K562 (cell line): Measurements from ENCODE around the gene SSU72. TPM values are rescaled to one million over a fixed set of nuclear protein-coding genes. Genes with fewer than 3 reads are reported as not detected.
"Not testable (repeated sequence)": the region's sequence is repeated elsewhere in the genome, so short reads cannot be mapped to it uniquely, and the experiment has no call there.

ENCODE experiments used
- ATAC-seq: fragments of 200-7000 bp; cut with Tn5 transposase; 3 replicates; pipeline ENCODE4 v1.9.1; 2020; ENCODE audit warnings: moderate library complexity
- BruUV-seq: library from RNA; stranded (reverse); fragments of 400-500 nt; replicated peaks from 2 replicates; lab custom pipeline; 2021; lab: Mats Ljungman, UMichigan
- CTCF ChIA-PET: fragments of 300-600 bp; formaldehyde crosslinking; extraction: SDS; loops from one replicate; lab custom pipeline; 2021; ENCODE audit warnings: low intra/inter-chr PET ratio; lab: Yijun Ruan, JAX
- POLR2A ChIA-PET: fragments of 300-600, 350-650 bp; sonication (Branson Sonifier 250); formaldehyde crosslinking; extraction: SDS; loops from one replicate; lab custom pipeline; 2021; ENCODE audit warnings: antibody characterized with exemption, inconsistent platforms; lab: Yijun Ruan, JAX
- DNase-seq, 4 experiments: peaks; one replicate each; pipeline versions ENCODE4 v3.0.0 to v3.0.0-alpha.2; 2011 to 2018; ENCODE audit warnings: low spot score in 3 of 4, mixed read lengths in 3 of 4; ENCODE audit errors: extremely low read depth in 1 of 4
- FAIRE-seq: peaks from 2 replicates; lab custom pipeline; 2011; peaks lifted over from hg19 to GRCh38; lab: Jason Lieb, UNC
- H2AFZ ChIP-seq: 2 replicates; pipeline ENCODE4 v1.6.0; 2011; ENCODE audit warnings: low read depth, low read length, control low read depth, inconsistent platforms
- H3K27ac ChIP-seq: fragments of 200-600 bp; 3 replicates; pipeline ENCODE4 v1.8.0; 2011; ENCODE audit warnings: low read depth, mild to moderate bottlenecking, control low read depth, inconsistent platforms, low read length, moderate library complexity, mixed read lengths; ENCODE audit errors: extremely low read depth
- H3K27me3 ChIP-seq, 2 experiments: fragments of 300-600 bp in 1 of 2; 2 replicates in 1 of 2; 3 replicates in 1 of 2; pipeline versions ENCODE4 v1.6.0 to v1.8.0; 2011; ENCODE audit warnings: inconsistent platforms in 2 of 2, low read length in 2 of 2, mild to moderate bottlenecking in 1 of 2, mixed read lengths in 1 of 2, moderate library complexity in 1 of 2; ENCODE audit not compliant: control insufficient read depth in 2 of 2, insufficient read depth in 2 of 2
- H3K36me3 ChIP-seq: fragments of 300-600 bp; 3 replicates; pipeline ENCODE4 v1.8.0; 2011; ENCODE audit warnings: mild to moderate bottlenecking, low read length, inconsistent platforms; ENCODE audit not compliant: control insufficient read depth, insufficient read depth
- H3K4me1 ChIP-seq, 2 experiments: fragments of 200-600 bp in 1 of 2; replicated peaks in 1 of 2; 2 replicates in 1 of 2; 3 replicates in 1 of 2; pipeline versions ENCODE4 v1.5.1 to v1.8.0; 2011; ENCODE audit warnings: inconsistent platforms in 2 of 2, low read length in 2 of 2, mild to moderate bottlenecking in 1 of 2, mixed read lengths in 1 of 2, moderate library complexity in 1 of 2; ENCODE audit not compliant: control insufficient read depth in 2 of 2, insufficient read depth in 2 of 2
- H3K4me2 ChIP-seq: 2 replicates; pipeline ENCODE4 v1.6.1; 2011; ENCODE audit warnings: low read length, control low read depth, inconsistent platforms, mixed read lengths; ENCODE audit not compliant: insufficient read depth
- H3K4me3 ChIP-seq: fragments of 200-600 bp; sonication (generic), shearing (Covaris generic); 2 replicates; pipeline ENCODE4 v1.5.1; 2016; ENCODE audit warnings: control low read depth, inconsistent platforms
- H3K79me2 ChIP-seq: fragments of 200-600 bp; 3 replicates; pipeline ENCODE4 v1.8.0; 2011; ENCODE audit warnings: low read length, inconsistent platforms; ENCODE audit not compliant: control insufficient read depth, insufficient read depth
- H3K9ac ChIP-seq, 2 experiments: 2 replicates each; pipeline versions ENCODE4 v1.6.0 to v1.6.1; 2011; ENCODE audit warnings: low read depth in 2 of 2, low read length in 2 of 2, control low read depth in 1 of 2, inconsistent platforms in 1 of 2, mild to moderate bottlenecking in 1 of 2, mixed read lengths in 1 of 2; ENCODE audit not compliant: insufficient read depth in 1 of 2
- H3K9me1 ChIP-seq: one replicate; pipeline ENCODE4 v1.6.0; 2011; ENCODE audit warnings: inconsistent platforms, mild to moderate bottlenecking, low read length, moderate library complexity; ENCODE audit not compliant: control insufficient read depth, insufficient read depth
- H3K9me3 ChIP-seq: replicated peaks from 2 replicates; pipeline ENCODE4 v1.5.1; 2011; ENCODE audit warnings: low read depth, low read length, inconsistent platforms; ENCODE audit not compliant: control insufficient read depth, insufficient read depth
- H4K20me1 ChIP-seq: replicated peaks from 2 replicates; pipeline ENCODE4 v1.6.1; 2011; ENCODE audit warnings: low read length, inconsistent platforms, mixed read lengths; ENCODE audit not compliant: control insufficient read depth, insufficient read depth
- CREB3 ChIP-seq: fragments of 450-650 bp; conservative IDR thresholded peaks from 2 replicates; pipeline ENCODE4 v1.6.1; 2016; ENCODE audit warnings: missing genetic modification characterization, low read depth, mild to moderate bottlenecking, missing compliant biosample characterization, moderate library complexity
- RBFOX2 ChIP-seq: fragments of 200-400 bp; formaldehyde crosslinking; IDR thresholded peaks from 2 replicates; pipeline ENCODE4 v1.6.1; 2017; ENCODE audit warnings: low read depth, mild to moderate bottlenecking, low read length, moderate library complexity
- TFAP4 ChIP-seq: sonication (generic); formaldehyde crosslinking; IDR thresholded peaks from 2 replicates; pipeline ENCODE4 v1.8.0; 2022; ENCODE audit warnings: missing genetic modification reagents, mild to moderate bottlenecking, moderate library complexity, borderline replicate concordance
- ZNF609 ChIP-seq: sonication (generic); formaldehyde crosslinking; IDR thresholded peaks from 2 replicates; pipeline ENCODE4 v1.8.1; 2023; ENCODE audit warnings: missing genetic modification reagents, mild to moderate bottlenecking, borderline replicate concordance
- ZNF699 ChIP-seq: fragments of 250-450 bp; sonication (Bioruptor Pico); IDR thresholded peaks from 2 replicates; pipeline ENCODE4 v1.8.0; 2021; ENCODE audit warnings: mild to moderate bottlenecking, moderate library complexity; ENCODE audit not compliant: insufficient replicate concordance
- WGBS: fragments of 100-300 bp; shearing (Covaris generic); methylation state at CpG from one replicate; pipeline ENCODE4 v1.1.6; 2016; ENCODE audit warnings: low coverage, mixed read lengths; ENCODE audit not compliant: insufficient coverage; ENCODE audit errors: missing lambda C conversion rate; 5-methylcytosine and 5-hydroxymethylcytosine counted together
- in situ Hi-C: fragments of 300-500 bp; cut with MboI; formaldehyde crosslinking; loops from 4 replicates; pipeline ENCODE4 v1.15.0; 2018; ENCODE audit warnings: inconsistent platforms, mixed read lengths
- intact Hi-C: fragments of 100-400 bp; cut with micrococcal nuclease; formaldehyde crosslinking; loops from 2 replicates; pipeline ENCODE4 v1.14.2; 2022
- polyA plus RNA-seq, 8 experiments: library from polyadenylated mRNA; depleted of rRNA in 4 of 8; stranded (reverse) in 5 of 8; unstranded in 3 of 8; fragments of >200 nt; fragmentation: Nextera tagmentation in 2 of 8; fragmentation: Illumina TruSeq in 1 of 8; extraction: Ambion mirVana in 2 of 8; extraction: Trizol in 1 of 8; gene quantifications; 2 replicates each; pipeline versions ENCODE4 v1.2.1 to v1.2.3, GENCODE V29; 2011 to 2014; ENCODE audit warnings: inconsistent platforms in 1 of 8, missing spikeins in 1 of 8
- total RNA-seq, 7 experiments: library from RNA; depleted of rRNA in 6 of 7; stranded (reverse); fragments of >200 nt in 6 of 7; fragmentation: Illumina TruSeq in 2 of 7; extraction: Trizol in 2 of 7; gene quantifications; 2 replicates each; pipeline versions ENCODE4 v1.2.1 to v1.2.3, GENCODE V29; 2011 to 2021; ENCODE audit warnings: low replicate concordance in 1 of 7

Gene SSU72
- total and polyA plus RNA-seq, 9 of the 15 experiments (the other 6 are each of a cell fraction or from before 2014, with no cell fraction given): 70.8 to 201 (median 94.6) TPM

DNA sequence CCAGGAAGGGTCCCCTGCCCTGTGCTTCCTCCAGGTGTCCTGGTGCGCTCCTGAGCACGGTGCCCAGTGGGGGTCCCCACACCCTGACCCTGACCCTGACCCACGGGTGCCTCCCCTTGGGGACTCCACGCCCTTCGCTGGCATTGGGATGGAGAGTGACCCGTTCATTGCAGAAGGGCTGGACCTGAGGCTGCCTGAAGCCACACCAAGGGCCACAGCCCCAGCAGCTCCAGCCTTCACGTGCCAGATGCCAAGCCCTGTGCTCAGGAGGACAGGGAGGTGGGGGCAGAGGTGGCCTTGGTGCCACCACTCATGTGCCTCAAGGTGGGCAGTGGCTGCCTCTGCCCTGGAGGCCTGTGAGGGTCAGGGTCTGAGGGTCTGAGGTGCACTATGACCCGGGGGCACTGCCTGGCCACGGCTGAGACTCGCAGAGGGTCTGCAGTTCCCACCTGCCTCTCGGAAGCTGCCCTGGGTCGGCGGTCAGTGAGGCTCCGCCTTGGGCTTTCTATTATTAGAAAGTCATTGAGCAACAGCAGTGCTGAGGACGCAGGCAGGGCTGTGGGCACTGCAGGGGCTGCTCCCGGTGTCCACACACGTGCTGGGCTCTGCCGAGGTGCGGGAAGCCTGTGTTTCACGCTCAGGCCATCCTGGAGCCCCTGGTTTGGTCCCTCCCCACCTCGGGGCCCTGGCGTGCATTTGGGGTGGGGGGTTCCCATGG lies 41.3 kb downstream of the SSU72 start:
- H3K27me3 ChIP-seq, H3K9ac ChIP-seq, H3K79me2 ChIP-seq, H3K9me1 ChIP-seq, DNase-seq, FAIRE-seq, in situ Hi-C loops, CTCF ChIA-PET, H3K27ac ChIP-seq, H4K20me1 ChIP-seq, POLR2A ChIA-PET, ATAC-seq, H2AFZ ChIP-seq, BruUV-seq, H3K4me3 ChIP-seq, H3K4me2 ChIP-seq, intact Hi-C loops: not testable (repeated sequence)
- TF ChIP-seq RBFOX2: 0 out of 2 replicates have a peak, but pooled peaks have one; percentile 9
- WGBS: 83% methylated on average over 14 of the region's 22 CpGs
- H3K9me3 ChIP-seq: peaks cover 20% of the 10 kb centered on the region
- peaks cover 0 to 34% of the 10 kb centered on the region in 2 experiments; a peak in 2 of 5 replicates for H3K4me1 ChIP-seq
- H3K36me3 ChIP-seq: peaks cover 53% of the 10 kb centered on the region; the same call in 2 of the 3 replicates

- no peak for DNase-seq
- WGBS: 77% methylated on average over 4 of the region's 4 CpGs
- ChIA-PET POLR2A (no interaction called here), CTCF (no interaction called here)
- H4K20me1 ChIP-seq: no peaks in the 10 kb centered on the region
- H3K9me1 ChIP-seq: no peaks in the 10 kb centered on the region
- no peak overlapping the region for H3K4me3 ChIP-seq
- FAIRE-seq: peak; percentile 87
- no peak overlapping the region for H2AFZ ChIP-seq
- H3K36me3 ChIP-seq: peaks cover 58% of the 10 kb centered on the region; the same call in 2 of the 3 replicates
- H3K9me3 ChIP-seq: peaks cover 20% of the 10 kb centered on the region
- no TSS peak for BruUV-seq
- H3K4me1 ChIP-seq: peaks cover 0 to 29% of the 10 kb centered on the region in 2 experiments; a peak in 2 of 5 replicates
- H3K4me2 ChIP-seq: no peak overlapping the region
- no peak overlapping the region for H3K27ac ChIP-seq
- intact Hi-C loops: no loop called here
- no peak for ATAC-seq
- H3K79me2 ChIP-seq: no peaks in the 10 kb centered on the region
- no peaks in the 10 kb centered on the region for H3K27me3 ChIP-seq
- H3K9ac ChIP-seq: no peak overlapping the region
- in situ Hi-C loops: no loop called here
- TF ChIP-seq ZNF609 (CRISPR knock-in tag) (no peak), TFAP4 (no peak), ZNF699 (CRISPR knock-in tag) (no peak), CREB3 (tag) (no peak)
Observed at GRCh38 chr1:1531947-1532346, 42.7 kb downstream of the SSU72 start.
